HG02678 (cell line): ENCODE data around the gene IPPK.

ENCODE experiments used
- ATAC-seq: cut with Tn5 transposase; IDR thresholded peaks from one replicate; pipeline ENCODE4 v1.9.1; 2021; ENCODE audit warnings: mild to moderate bottlenecking, moderate library complexity; ENCODE audit not compliant: unreplicated experiment

IPPK gene

GRCh38 chr9:92616199-92616641 is 53.7 kb downstream of the IPPK start:
- no peak for ATAC-seq

GRCh38 chr9:92615790-92616189 is 54.1 kb downstream of the IPPK start:
- ATAC-seq = no peak

GRCh38 chr9:92614763-92615461 is 55.0 kb downstream of the IPPK start:
- ATAC-seq = no peak

- no peak for ATAC-seq
These were observed 55.8 kb downstream of the IPPK start for GRCh38 chr9:92614123-92614510.

GRCh38 chr9:92613268-92614122 is 56.4 kb downstream of the IPPK start:
- no peak for ATAC-seq

GRCh38 chr9:92612816-92613215 is 57.1 kb downstream of the IPPK start:
- ATAC-seq = no peak

- ATAC-seq = no peak
These were observed 57.6 kb downstream of the IPPK start for GRCh38 chr9:92612292-92612691.

GRCh38 chr9:92611621-92612285 is 58.2 kb downstream of the IPPK start:
- ATAC-seq = no peak

- ATAC-seq = no peak
These were observed 59.2 kb downstream of the IPPK start for GRCh38 chr9:92610470-92611420.

- no peak for ATAC-seq
These were observed 61.0 kb downstream of the IPPK start for GRCh38 chr9:92608909-92609445.

- ATAC-seq = no peak
These were observed 61.6 kb downstream of the IPPK start for GRCh38 chr9:92608241-92608908.

GRCh38 chr9:92607773-92608172 is 62.2 kb downstream of the IPPK start:
- ATAC-seq = no peak

GRCh38 chr9:92607088-92607487 is 62.8 kb downstream of the IPPK start:
- peak; percentile 59 for ATAC-seq

- ATAC-seq = no peak
These were observed 64.7 kb downstream of the IPPK start for GRCh38 chr9:92605224-92605623.

GRCh38 chr9:92603990-92604389 is 65.9 kb downstream of the IPPK start:
- ATAC-seq = no peak

- no peak for ATAC-seq
These were observed 66.8 kb downstream of the IPPK start for GRCh38 chr9:92603100-92603499.

GRCh38 chr9:92602413-92602812 is 67.5 kb downstream of the IPPK start:
- ATAC-seq = no peak

GRCh38 chr9:92601451-92601850 is 68.5 kb downstream of the IPPK start:
- no peak for ATAC-seq

- ATAC-seq = no peak
These were observed 69.3 kb downstream of the IPPK start for GRCh38 chr9:92600462-92601261.
